ENCODE measurements around the gene SETBP1.

- no peak for TF ChIP-seq CTCF (IDR thresholded peaks at IDR 0.05)
- TF ChIP-seq POLR2A (IDR thresholded peaks at IDR 0.05): no peak
- no peak for TF ChIP-seq EP300 (IDR thresholded peaks at IDR 0.05)
- TF ChIP-seq POLR2AphosphoS5 (IDR thresholded peaks at IDR 0.05): no peak
Measured at GRCh38 chr18:44884431-44884830, 203.7 kb downstream of the SETBP1 start.

Data from stomach (tissue), 4 donors.